H9 (cell line): ENCODE results near the gene TERB1. TPM values are rescaled to one million over a fixed set of nuclear protein-coding genes. Genes with fewer than 3 reads are reported as not detected.

Experiments
- DNase-seq: peaks from one replicate; pipeline ENCODE4 v3.0.0-alpha.2; 2017
- H2AFZ ChIP-seq: one replicate; pipeline ENCODE4 v1.6.1; 2013; ENCODE audit warnings: mild to moderate bottlenecking, low read length, control low read depth, moderate library complexity
- H2AK5ac ChIP-seq: 2 replicates; pipeline ENCODE4 v1.6.1; 2013; ENCODE audit warnings: low read length, control low read depth, mixed read lengths; ENCODE audit not compliant: insufficient read length
- H2BK120ac ChIP-seq: one replicate; pipeline ENCODE4 v1.6.1; 2013; ENCODE audit warnings: low read depth, mild to moderate bottlenecking, low read length, control low read depth, inconsistent platforms; ENCODE audit not compliant: poor library complexity, severe bottlenecking
- H2BK12ac ChIP-seq: 2 replicates; pipeline ENCODE4 v1.6.1; 2013; ENCODE audit warnings: low read length, control low read depth, mixed read lengths, low read depth; ENCODE audit not compliant: insufficient read length
- H2BK15ac ChIP-seq: 2 replicates; pipeline ENCODE4 v1.6.1; 2013; ENCODE audit warnings: low read depth, low read length, control low read depth
- H2BK20ac ChIP-seq: one replicate; pipeline ENCODE4 v1.6.1; 2013; ENCODE audit warnings: low read depth, mild to moderate bottlenecking, low read length, control low read depth, inconsistent platforms; ENCODE audit not compliant: poor library complexity, severe bottlenecking
- H2BK5ac ChIP-seq: 2 replicates; pipeline ENCODE4 v1.6.1; 2013; ENCODE audit warnings: low read length, control low read depth, mixed read lengths; ENCODE audit not compliant: insufficient read length
- H3K14ac ChIP-seq: 2 replicates; pipeline ENCODE4 v1.6.1; 2013; ENCODE audit warnings: low read length, control low read depth; ENCODE audit not compliant: insufficient read depth
- H3K18ac ChIP-seq: 2 replicates; pipeline ENCODE4 v1.6.1; 2013; ENCODE audit warnings: low read depth, mild to moderate bottlenecking, mixed read lengths, low read length, control low read depth; ENCODE audit not compliant: insufficient read length
- H3K23ac ChIP-seq: 2 replicates; pipeline ENCODE4 v1.6.1; 2013; ENCODE audit warnings: low read length, control low read depth, mixed read lengths, low read depth; ENCODE audit not compliant: insufficient read length
- H3K23me2 ChIP-seq: 2 replicates; pipeline ENCODE4 v1.6.1; 2013; ENCODE audit warnings: low read depth, mild to moderate bottlenecking, mixed read lengths, low read length, control low read depth; ENCODE audit not compliant: insufficient read length, poor library complexity, severe bottlenecking
- H3K27ac ChIP-seq: 2 replicates; pipeline ENCODE4 v1.5.1; 2013; ENCODE audit warnings: low read length, control low read depth, mixed read lengths, low read depth; ENCODE audit not compliant: insufficient read length
- H3K27me3 ChIP-seq: 2 replicates; pipeline ENCODE4 v1.6.1; 2013; ENCODE audit warnings: low read length, control low read depth, inconsistent platforms; ENCODE audit not compliant: insufficient read depth
- H3K4ac ChIP-seq: 2 replicates; pipeline ENCODE4 v1.6.1; 2013; ENCODE audit warnings: low read depth, mild to moderate bottlenecking, control low read depth, inconsistent platforms, low read length, moderate library complexity
- H3K4me1 ChIP-seq: 2 replicates; pipeline ENCODE4 v1.6.1; 2013; ENCODE audit warnings: low read length, control low read depth, inconsistent platforms; ENCODE audit not compliant: insufficient read depth
- H3K4me2 ChIP-seq: 2 replicates; pipeline ENCODE4 v1.6.1; 2013; ENCODE audit warnings: low read length, control low read depth, mixed read lengths; ENCODE audit not compliant: insufficient read length, insufficient read depth
- H3K56ac ChIP-seq: 2 replicates; pipeline ENCODE4 v1.6.1; 2013; ENCODE audit warnings: low read depth, mild to moderate bottlenecking, mixed read lengths, low read length, control low read depth; ENCODE audit not compliant: insufficient read length
- H3K79me1 ChIP-seq: 2 replicates; pipeline ENCODE4 v1.6.1; 2013; ENCODE audit warnings: low read depth, mild to moderate bottlenecking, moderate library complexity, low read length, control low read depth, inconsistent platforms; ENCODE audit not compliant: insufficient read depth, poor library complexity, severe bottlenecking
- H3K79me2 ChIP-seq: 2 replicates; pipeline ENCODE4 v1.6.1; 2013; ENCODE audit warnings: low read length, control low read depth, inconsistent platforms; ENCODE audit not compliant: insufficient read depth
- H3K9ac ChIP-seq: 2 replicates; pipeline ENCODE4 v1.6.1; 2013; ENCODE audit warnings: low read length, control low read depth, mixed read lengths; ENCODE audit not compliant: insufficient read length; ENCODE audit errors: extremely low read depth
- H3K9me3 ChIP-seq: one replicate; pipeline ENCODE4 v1.6.1; 2013; ENCODE audit warnings: low read depth, low read length, inconsistent platforms; ENCODE audit not compliant: control insufficient read depth
- H3T11ph ChIP-seq: one replicate; pipeline ENCODE4 v1.6.1; 2013; ENCODE audit warnings: mild to moderate bottlenecking, low read length, control low read depth, inconsistent platforms
- H4K20me1 ChIP-seq: one replicate; pipeline ENCODE4 v1.6.1; 2013; ENCODE audit not compliant: control insufficient read depth, insufficient read length, insufficient read depth
- H4K5ac ChIP-seq: 2 replicates; pipeline ENCODE4 v1.6.1; 2013; ENCODE audit warnings: low read depth, mild to moderate bottlenecking, mixed read lengths, low read length, control low read depth; ENCODE audit not compliant: insufficient read length
- H4K8ac ChIP-seq: replicated peaks from 2 replicates; pipeline ENCODE4 v1.6.1; 2013; ENCODE audit warnings: low read length, control low read depth, mixed read lengths, low read depth; ENCODE audit not compliant: insufficient read length
- H4K91ac ChIP-seq: 2 replicates; pipeline ENCODE4 v1.6.1; 2013; ENCODE audit warnings: low read depth, mild to moderate bottlenecking, moderate library complexity, mixed read lengths, low read length, control low read depth; ENCODE audit not compliant: insufficient read length
- H3K27ac Mint-ChIP-seq, 3 experiments: 2 replicates in 2 of 3; 3 replicates in 1 of 3; pipeline ENCODE4 v1.8.0; 2020 to 2021; ENCODE audit warnings: mixed read lengths in 3 of 3, mild to moderate bottlenecking in 1 of 3, moderate library complexity in 1 of 3
- H3K27me3 Mint-ChIP-seq: 2 replicates; pipeline ENCODE4 v1.8.0; 2021; ENCODE audit warnings: low read depth, mild to moderate bottlenecking, moderate library complexity, mixed read lengths
- H3K36me3 Mint-ChIP-seq, 3 experiments: 2 replicates in 2 of 3; 3 replicates in 1 of 3; pipeline ENCODE4 v1.8.0; 2020 to 2021; ENCODE audit warnings: low read depth in 3 of 3, mixed read lengths in 3 of 3; ENCODE audit not compliant: insufficient read depth in 1 of 3
- H3K4me1 Mint-ChIP-seq, 2 experiments: 2 replicates each; pipeline ENCODE4 v1.8.0; 2020; ENCODE audit warnings: mixed read lengths in 2 of 2
- H3K4me3 Mint-ChIP-seq, 2 experiments: 2 replicates in 1 of 2; 3 replicates in 1 of 2; pipeline ENCODE4 v1.8.0; 2020 to 2021; ENCODE audit warnings: mild to moderate bottlenecking in 2 of 2, mixed read lengths in 2 of 2, moderate library complexity in 1 of 2
- H3K9me3 Mint-ChIP-seq, 2 experiments: 2 replicates in 1 of 2; 3 replicates in 1 of 2; pipeline ENCODE4 v1.8.0; 2020; ENCODE audit warnings: mild to moderate bottlenecking in 2 of 2, mixed read lengths in 2 of 2, moderate library complexity in 1 of 2
- total RNA-seq: library from RNA; stranded (reverse); gene quantifications from 2 replicates; pipeline ENCODE4 v1.2.1, GENCODE V29; 2021
- TF ChIP-seq, protein P1 (sequence below): fragments of 200-600 bp; sonication (generic); conservative IDR thresholded peaks from 3 replicates; pipeline ENCODE4 v1.8.0; 2021; ENCODE audit warnings: antibody characterized with exemption, mild to moderate bottlenecking

The TERB1 gene
- total RNA-seq, 1 experiment from 2014 or later, result not detected

DNA sequence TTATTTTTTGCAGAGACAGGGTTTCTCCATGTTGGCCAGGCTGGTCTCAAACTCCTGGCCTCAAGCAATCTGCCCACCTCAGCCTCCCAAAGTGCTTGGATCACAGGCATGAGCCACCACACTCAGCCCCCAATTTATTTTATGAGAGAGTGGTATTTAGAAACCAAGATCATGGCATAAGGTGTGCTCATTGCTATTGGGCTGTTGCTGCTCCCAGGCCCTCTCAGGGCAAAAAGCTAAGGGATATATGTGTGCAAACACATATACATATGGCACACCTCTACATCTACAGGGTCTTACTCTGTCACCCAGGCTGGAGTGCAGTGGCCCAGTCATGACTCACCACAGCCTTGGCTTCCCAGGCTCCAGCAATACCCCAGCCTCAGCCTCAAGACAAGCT, 89.8 kb downstream of the TERB1 start:
- Histone ChIP-seq H2BK5ac (no peak overlapping the region), H3K23me2 (no peaks in the 10 kb centered on the region), H3K18ac (no peak overlapping the region), H3T11ph (no peak overlapping the region), H3K14ac (no peak overlapping the region), H2AK5ac (no peak overlapping the region), H3K4me1 (no peaks in the 10 kb centered on the region), H3K27ac (no peak overlapping the region), H3K9me3 (no peaks in the 10 kb centered on the region), H2AFZ (no peak overlapping the region), H3K79me2 (no peaks in the 10 kb centered on the region), H3K4me2 (no peak overlapping the region), H4K91ac (no peak overlapping the region), H3K79me1 (no peaks in the 10 kb centered on the region), H3K9ac (no peak overlapping the region), H3K56ac (no peak overlapping the region), H2BK120ac (no peak overlapping the region), H2BK20ac (no peak overlapping the region), H3K23ac (no peak overlapping the region), H4K8ac (no peak overlapping the region), H3K27me3 (no peaks in the 10 kb centered on the region), H2BK15ac (no peak overlapping the region), H4K20me1 (peaks cover 2% of the 10 kb centered on the region), H3K4ac (no peak overlapping the region), H4K5ac (no peak overlapping the region), H2BK12ac (no peak overlapping the region)
- DNase-seq, result no peak
- TF ChIP-seq, protein P1, sequence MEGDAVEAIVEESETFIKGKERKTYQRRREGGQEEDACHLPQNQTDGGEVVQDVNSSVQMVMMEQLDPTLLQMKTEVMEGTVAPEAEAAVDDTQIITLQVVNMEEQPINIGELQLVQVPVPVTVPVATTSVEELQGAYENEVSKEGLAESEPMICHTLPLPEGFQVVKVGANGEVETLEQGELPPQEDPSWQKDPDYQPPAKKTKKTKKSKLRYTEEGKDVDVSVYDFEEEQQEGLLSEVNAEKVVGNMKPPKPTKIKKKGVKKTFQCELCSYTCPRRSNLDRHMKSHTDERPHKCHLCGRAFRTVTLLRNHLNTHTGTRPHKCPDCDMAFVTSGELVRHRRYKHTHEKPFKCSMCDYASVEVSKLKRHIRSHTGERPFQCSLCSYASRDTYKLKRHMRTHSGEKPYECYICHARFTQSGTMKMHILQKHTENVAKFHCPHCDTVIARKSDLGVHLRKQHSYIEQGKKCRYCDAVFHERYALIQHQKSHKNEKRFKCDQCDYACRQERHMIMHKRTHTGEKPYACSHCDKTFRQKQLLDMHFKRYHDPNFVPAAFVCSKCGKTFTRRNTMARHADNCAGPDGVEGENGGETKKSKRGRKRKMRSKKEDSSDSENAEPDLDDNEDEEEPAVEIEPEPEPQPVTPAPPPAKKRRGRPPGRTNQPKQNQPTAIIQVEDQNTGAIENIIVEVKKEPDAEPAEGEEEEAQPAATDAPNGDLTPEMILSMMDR, result no peak
- peaks cover 4 to 9% of the 10 kb centered on the region in 2 experiments; a peak in 4 of 5 replicates for H3K9me3 Mint-ChIP-seq
- peaks cover 3 to 5% (median 4%) of the 10 kb centered on the region in 3 experiments; a peak in 4 of 7 replicates for H3K36me3 Mint-ChIP-seq
- no peak overlapping the region for H3K4me3 Mint-ChIP-seq
- H3K27me3 Mint-ChIP-seq, result peaks cover 6% of the 10 kb centered on the region
- H3K4me1 Mint-ChIP-seq, result peaks cover 0 to 8% of the 10 kb centered on the region in 2 experiments; a peak in 2 of 4 replicates
- no peak overlapping the region for H3K27ac Mint-ChIP-seq
